Prostate gland (tissue), 2 donors: Measurements from ENCODE around the gene OR4K1.

Experiments
- CTCF ChIP-seq, 4 experiments: fragments of 200-600 bp in 2 of 4; fragments of 450-650 bp in 2 of 4; sonication (generic) in 2 of 4; IDR thresholded peaks; 1 replicate in 3 of 4; 2 replicates in 1 of 4; pipeline ENCODE4 v1.5.1; 2016 to 2019; ENCODE audit warnings: antibody characterized with exemption in 4 of 4, mild to moderate bottlenecking in 2 of 4, moderate library complexity in 2 of 4
- POLR2AphosphoS5 ChIP-seq: sonication (generic); formaldehyde crosslinking; IDR thresholded peaks from one replicate; pipeline ENCODE4 v1.6.1; 2017; ENCODE audit warnings: antibody characterized with exemption

- TF ChIP-seq CTCF (IDR thresholded peaks at IDR 0.05) (no peak), POLR2AphosphoS5 (no peak)
These were observed 12.7 kb upstream of the OR4K1 start for GRCh38 chr14:19917955-19918518.
